Ascending aorta (tissue), 2 donors: ENCODE data around the gene RAB1A. TPM values are rescaled to one million over a fixed set of nuclear protein-coding genes. Genes with fewer than 3 reads are reported as not detected.

ENCODE experiments used
- DNase-seq, 2 donors: peaks; one replicate each; pipeline ENCODE4 v3.0.0-alpha.2; 2019; ENCODE audit warnings: low spot score in 2 of 2
- H3K27ac ChIP-seq, 2 donors: fragments of 200-600 bp; sonication (generic); one replicate each; pipeline ENCODE4 v1.5.1; 2016 to 2017; ENCODE audit warnings: mild to moderate bottlenecking in 1 of 2
- H3K27me3 ChIP-seq: fragments of 200-600 bp; sonication (generic); one replicate; pipeline ENCODE4 v1.5.1; 2017
- H3K36me3 ChIP-seq, 2 donors: fragments of 200-600 bp; sonication (generic); one replicate each; pipeline ENCODE4 v1.5.1; 2016
- H3K4me1 ChIP-seq, 2 donors: fragments of 200-600 bp; sonication (generic); one replicate each; pipeline ENCODE4 v1.5.1; 2016 to 2017; ENCODE audit warnings: mild to moderate bottlenecking in 1 of 2
- H3K4me3 ChIP-seq, 2 donors: fragments of 200-600 bp; sonication (generic); one replicate each; pipeline ENCODE4 v1.5.1; 2016 to 2017; ENCODE audit warnings: mild to moderate bottlenecking in 1 of 2
- H3K9me3 ChIP-seq, 2 donors: fragments of 200-600 bp; sonication (generic); one replicate each; pipeline ENCODE4 v1.5.1; 2016
- CTCF ChIP-seq, 3 experiments: fragments of 200-600 bp in 2 of 3; fragments of 450-650 bp in 1 of 3; sonication (generic) in 2 of 3; IDR thresholded peaks; one replicate each; pipeline ENCODE4 v1.5.1; 2016 to 2019; ENCODE audit warnings: antibody characterized with exemption in 3 of 3, mild to moderate bottlenecking in 1 of 3, moderate library complexity in 1 of 3
- intact Hi-C: fragments of 100-400 bp; cut with DNase I; formaldehyde crosslinking; loops from one replicate; pipeline ENCODE4 v1.15.1; 2023
- total RNA-seq: library from RNA; depleted of rRNA; stranded (reverse); fragments of >200 nt; gene quantifications from one replicate; pipeline ENCODE4 v1.1.0, GENCODE V29; 2016

RAB1A gene
- total RNA-seq, 1 donor from 2014 or later, result 56.4 TPM

- no peak for TF ChIP-seq CTCF (IDR thresholded peaks at IDR 0.05)
- Histone ChIP-seq H3K27me3 (no peaks in the 10 kb centered on the region), H3K27ac (no peak overlapping the region), H3K4me3 (no peak overlapping the region), H3K9me3 (no peaks in the 10 kb centered on the region), H3K36me3 (peaks cover 39 to 80% of the 10 kb centered on the region in 2 donors), H3K4me1 (peaks cover 2 to 17% of the 10 kb centered on the region in 2 donors)
- DNase-seq, result no peak
- intact Hi-C loops, result no loop called here
Measured at GRCh38 chr2:65098741-65099140, 31.2 kb downstream of the RAB1A start.

- Histone ChIP-seq H3K4me3 (no peak overlapping the region), H3K4me1 (peaks cover 2 to 15% of the 10 kb centered on the region in 2 donors), H3K9me3 (no peaks in the 10 kb centered on the region), H3K36me3 (peaks cover 46 to 83% of the 10 kb centered on the region in 2 donors), H3K27me3 (no peaks in the 10 kb centered on the region), H3K27ac (no peak overlapping the region)
- intact Hi-C loops, result no loop called here
- DNase-seq, result no peak
- no peak for TF ChIP-seq CTCF (IDR thresholded peaks at IDR 0.05)
Measured at GRCh38 chr2:65097844-65098243, 32.1 kb downstream of the RAB1A start.

- intact Hi-C loops, result no loop called here
- Histone ChIP-seq H3K4me3 (no peak overlapping the region), H3K36me3 (peaks cover 52 to 83% of the 10 kb centered on the region in 2 donors), H3K4me1 (peaks cover 0 to 7% of the 10 kb centered on the region in 2 donors), H3K9me3 (no peaks in the 10 kb centered on the region), H3K27ac (no peak overlapping the region), H3K27me3 (no peaks in the 10 kb centered on the region)
- no peak for TF ChIP-seq CTCF (IDR thresholded peaks at IDR 0.05)
- DNase-seq, result no peak
Measured at GRCh38 chr2:65096948-65097347, 33.0 kb downstream of the RAB1A start.

- DNase-seq, result no peak
- Histone ChIP-seq H3K4me1 (peaks cover 0 to 5% of the 10 kb centered on the region in 2 donors), H3K27ac (no peak overlapping the region), H3K9me3 (no peaks in the 10 kb centered on the region), H3K4me3 (no peak overlapping the region), H3K27me3 (no peaks in the 10 kb centered on the region), H3K36me3 (peaks cover 60 to 68% of the 10 kb centered on the region in 2 donors)
- intact Hi-C loops, result no loop called here
- no peak for TF ChIP-seq CTCF (IDR thresholded peaks at IDR 0.05)
Measured at GRCh38 chr2:65093211-65093610, 36.7 kb downstream of the RAB1A start.

- Histone ChIP-seq H3K27ac (no peak overlapping the region), H3K36me3 (peaks cover 63 to 72% of the 10 kb centered on the region in 2 donors), H3K4me3 (no peak overlapping the region), H3K9me3 (no peaks in the 10 kb centered on the region), H3K4me1 (peaks cover 0 to 10% of the 10 kb centered on the region in 2 donors), H3K27me3 (no peaks in the 10 kb centered on the region)
- TF ChIP-seq CTCF (IDR thresholded peaks at IDR 0.05), result no peak
- intact Hi-C loops, result no loop called here
- DNase-seq, result no peak
Measured at GRCh38 chr2:65092791-65093190, 37.1 kb downstream of the RAB1A start.

- H3K27me3 ChIP-seq, result no peaks in the 10 kb centered on the region
- peaks cover 56 to 70% of the 10 kb centered on the region in 2 donors for H3K36me3 ChIP-seq
- H3K4me3 ChIP-seq, result no peak overlapping the region
- no peak overlapping the region for H3K27ac ChIP-seq
- intact Hi-C loops, result no loop called here
- DNase-seq, result no peak
- no peaks in the 10 kb centered on the region for H3K9me3 ChIP-seq
- H3K4me1 ChIP-seq, result peaks cover 0 to 5% of the 10 kb centered on the region in 2 donors
- TF ChIP-seq CTCF (IDR thresholded peaks at IDR 0.05), result no peak
Measured at GRCh38 chr2:65085148-65085547, 44.8 kb downstream of the RAB1A start.
